Duodenal mucosa (tissue), 2 donors: ENCODE measurements around the gene HM13.

ENCODE experiments used
- H3K27ac ChIP-seq: one replicate; pipeline ENCODE4 v1.7.0; 2013; ENCODE audit warnings: low read depth, low read length
- H3K27me3 ChIP-seq, 2 donors: one replicate each; pipeline ENCODE4 v1.7.0; 2013; ENCODE audit warnings: low read length in 2 of 2, control low read depth in 1 of 2; ENCODE audit not compliant: insufficient read depth in 2 of 2, control insufficient read depth in 1 of 2
- H3K36me3 ChIP-seq, 2 donors: one replicate each; pipeline ENCODE4 v1.7.0; 2013; ENCODE audit warnings: low read length in 2 of 2, control low read depth in 1 of 2; ENCODE audit not compliant: insufficient read depth in 2 of 2, control insufficient read depth in 1 of 2
- H3K4me1 ChIP-seq, 2 donors: one replicate each; pipeline ENCODE4 v1.7.0; 2013; ENCODE audit warnings: low read length in 2 of 2, control low read depth in 1 of 2; ENCODE audit not compliant: insufficient read depth in 2 of 2, control insufficient read depth in 1 of 2
- H3K4me3 ChIP-seq, 2 donors: one replicate each; pipeline ENCODE4 v1.7.0; 2013; ENCODE audit warnings: low read length in 2 of 2, low read depth in 1 of 2
- H3K9ac ChIP-seq, 2 donors: one replicate each; pipeline ENCODE4 v1.7.0; 2013; ENCODE audit warnings: low read length in 2 of 2, low read depth in 1 of 2
- H3K9me3 ChIP-seq, 2 donors: one replicate each; pipeline ENCODE4 v1.7.0; 2013; ENCODE audit warnings: low read length in 2 of 2, control low read depth in 1 of 2; ENCODE audit not compliant: control insufficient read depth in 1 of 2

HM13 gene

GRCh38 chr20:31596831-31597480 is 82.7 kb downstream of the HM13 start:
- no peaks in the 10 kb centered on the region for H3K36me3 ChIP-seq
- H3K9me3 ChIP-seq, result no peaks in the 10 kb centered on the region
- peaks cover 27 to 34% of the 10 kb centered on the region in 2 donors for H3K4me1 ChIP-seq
- no peak overlapping the region for H3K9ac ChIP-seq
- no peaks in the 10 kb centered on the region for H3K27me3 ChIP-seq
- no peak overlapping the region for H3K4me3 ChIP-seq
- no peak overlapping the region for H3K27ac ChIP-seq

- no peaks in the 10 kb centered on the region for H3K9me3 ChIP-seq
- no peak overlapping the region for H3K27ac ChIP-seq
- no peak overlapping the region for H3K9ac ChIP-seq
These were observed 83.2 kb downstream of the HM13 start for GRCh38 chr20:31597481-31597855.

GRCh38 chr20:31602431-31602778 is 88.2 kb downstream of the HM13 start:
- Histone ChIP-seq H3K9ac (no peak overlapping the region), H3K4me3 (no peak overlapping the region), H3K27ac (peak overlapping the region; percentile 34)

More at GRCh38 chr20:31597481-31597855, 83.2 kb downstream of the HM13 start:
- no peaks in the 10 kb centered on the region for H3K36me3 ChIP-seq
- H3K4me1 ChIP-seq, result peaks cover 28 to 35% of the 10 kb centered on the region in 2 donors
- no peaks in the 10 kb centered on the region for H3K27me3 ChIP-seq
- no peak overlapping the region for H3K4me3 ChIP-seq

GRCh38 chr20:31602779-31603441 is 88.7 kb downstream of the HM13 start:
- H3K4me3 ChIP-seq, result no peak overlapping the region
- H3K9me3 ChIP-seq, result no peaks in the 10 kb centered on the region
- no peaks in the 10 kb centered on the region for H3K36me3 ChIP-seq
- H3K27me3 ChIP-seq, result no peaks in the 10 kb centered on the region
- no peak overlapping the region for H3K9ac ChIP-seq
- peaks cover 27 to 37% of the 10 kb centered on the region in 2 donors for H3K4me1 ChIP-seq
- peak overlapping the region; percentile 34 for H3K27ac ChIP-seq

More at GRCh38 chr20:31602431-31602778, 88.2 kb downstream of the HM13 start:
- no peaks in the 10 kb centered on the region for H3K27me3 ChIP-seq
- H3K36me3 ChIP-seq, result no peaks in the 10 kb centered on the region
- no peaks in the 10 kb centered on the region for H3K9me3 ChIP-seq
- H3K4me1 ChIP-seq, result peaks cover 22 to 32% of the 10 kb centered on the region in 2 donors

GRCh38 chr20:31603822-31604566 is 89.8 kb downstream of the HM13 start:
- Histone ChIP-seq H3K9ac (peak overlapping the region; percentile 68 to 96), H3K4me3 (peak overlapping the region; percentile 90 to 99), H3K9me3 (no peaks in the 10 kb centered on the region), H3K27ac (peak overlapping the region; percentile 92), H3K4me1 (peaks cover 33 to 45% of the 10 kb centered on the region in 2 donors), H3K36me3 (no peaks in the 10 kb centered on the region), H3K27me3 (no peaks in the 10 kb centered on the region)

- Histone ChIP-seq H3K4me3 (peak overlapping the region; percentile 90 to 99), H3K27ac (peak overlapping the region; percentile 92), H3K9me3 (no peaks in the 10 kb centered on the region), H3K27me3 (no peaks in the 10 kb centered on the region), H3K4me1 (peaks cover 39 to 51% of the 10 kb centered on the region in 2 donors), H3K9ac (peak overlapping the region; percentile 68 to 96), H3K36me3 (no peaks in the 10 kb centered on the region)
These were observed 90.4 kb downstream of the HM13 start for GRCh38 chr20:31604567-31605030.

- Histone ChIP-seq H3K9ac (peak within 1 kb of the TSS; percentile 96 to 100), H3K36me3 (no peaks in the 10 kb centered on the region), H3K4me3 (peak within 1 kb of the TSS; percentile 90 to 99), H3K27me3 (no peaks in the 10 kb centered on the region), H3K9me3 (no peaks in the 10 kb centered on the region), H3K4me1 (peaks cover 41 to 51% of the 10 kb centered on the region in 2 donors), H3K27ac (peak within 1 kb of the TSS; percentile 92)
These were observed 91.0 kb downstream of the HM13 start, which contains the start of gene ID1 for GRCh38 chr20:31605031-31605901. Gene ID1, plus strand, starts transcription at chr20:31605289. Its CDS starts 99 bp downstream, at chr20:31605388.

- Histone ChIP-seq H3K9me3 (no peaks in the 10 kb centered on the region), H3K9ac (peak overlapping the region; percentile 96 to 100), H3K4me1 (peaks cover 46 to 60% of the 10 kb centered on the region in 2 donors), H3K4me3 (peak overlapping the region; percentile 90 to 99), H3K36me3 (no peaks in the 10 kb centered on the region), H3K27ac (peak overlapping the region; percentile 92), H3K27me3 (no peaks in the 10 kb centered on the region)
These were observed 91.9 kb downstream of the HM13 start for GRCh38 chr20:31605902-31606803.
